CD4-positive, alpha-beta T cell (primary cell): ENCODE measurements around the gene DNAJA1. TPM values are rescaled to one million over a fixed set of nuclear protein-coding genes. Genes with fewer than 3 reads are reported as not detected.

Experiments used
- ATAC-seq: fragments of 200-7000 bp; cut with Tn5 transposase; one replicate; pipeline ENCODE4 v1.10.0; 2022; ENCODE audit warnings: mild to moderate bottlenecking; ENCODE audit not compliant: poor library complexity
- CTCF ChIA-PET: fragments of 350-600 bp; sonication (Branson Sonifier 250); formaldehyde crosslinking; loops from one replicate; lab custom pipeline; 2021; ENCODE audit warnings: antibody characterized with exemption, inconsistent platforms; lab: Charles Lee
- POLR2A ChIA-PET: fragments of 350-600 bp; sonication (Branson Sonifier 250); formaldehyde crosslinking; loops from one replicate; lab custom pipeline; 2021; ENCODE audit warnings: antibody characterized with exemption, inconsistent platforms; lab: Charles Lee
- DNase-seq, 14 experiments: peaks; one replicate each; pipeline ENCODE4 v3.0.0-alpha.2; 2013 to 2020; ENCODE audit warnings: mixed read lengths in 2 of 14
- H3K27ac ChIP-seq, 2 donors: one replicate each; pipeline versions ENCODE4 v1.5.1 to v1.7.0; 2013; ENCODE audit warnings: low read length in 2 of 2, low read depth in 1 of 2, mild to moderate bottlenecking in 1 of 2
- H3K27me3 ChIP-seq, 2 experiments: 1 replicate in 1 of 2; 2 replicates in 1 of 2; pipeline versions ENCODE4 v1.6.1 to v1.7.0; 2013; ENCODE audit warnings: low read length in 2 of 2, control low read depth in 1 of 2, mild to moderate bottlenecking in 1 of 2, moderate library complexity in 1 of 2; ENCODE audit not compliant: insufficient read depth in 2 of 2, control insufficient read depth in 1 of 2
- H3K36me3 ChIP-seq: one replicate; pipeline ENCODE4 v1.6.1; 2013; ENCODE audit warnings: low read length, control low read depth; ENCODE audit not compliant: insufficient read depth
- H3K4me1 ChIP-seq: one replicate; pipeline ENCODE4 v1.6.1; 2013; ENCODE audit warnings: low read length, control low read depth; ENCODE audit not compliant: insufficient read depth
- H3K4me3 ChIP-seq: one replicate; pipeline ENCODE4 v1.5.1; 2013; ENCODE audit warnings: mild to moderate bottlenecking, low read length, moderate library complexity
- H3K9me3 ChIP-seq, 2 experiments: 1 replicate in 1 of 2; 2 replicates in 1 of 2; pipeline versions ENCODE4 v1.6.1 to v1.7.0; 2013; ENCODE audit warnings: low read length in 2 of 2, mild to moderate bottlenecking in 2 of 2, control low read depth in 1 of 2, moderate library complexity in 1 of 2; ENCODE audit not compliant: control insufficient read depth in 1 of 2, insufficient read depth in 1 of 2
- H3K27ac Mint-ChIP-seq: one replicate; pipeline ENCODE4 v1.8.0; 2020; ENCODE audit warnings: mixed read lengths
- H3K27me3 Mint-ChIP-seq: one replicate; pipeline ENCODE4 v1.8.0; 2021; ENCODE audit warnings: mixed read lengths
- H3K36me3 Mint-ChIP-seq: one replicate; pipeline ENCODE4 v1.8.0; 2021; ENCODE audit warnings: low read depth, mixed read lengths
- H3K4me1 Mint-ChIP-seq: one replicate; pipeline ENCODE4 v1.8.0; 2021; ENCODE audit warnings: low read depth, mixed read lengths
- H3K4me3 Mint-ChIP-seq: one replicate; pipeline ENCODE4 v1.8.0; 2020; ENCODE audit warnings: mild to moderate bottlenecking, mixed read lengths
- H3K9me3 Mint-ChIP-seq: one replicate; pipeline ENCODE4 v1.8.0; 2020; ENCODE audit warnings: mixed read lengths
- intact Hi-C, 2 experiments: fragments of 100-400 bp; cut with DNase I in 1 of 2; cut with micrococcal nuclease in 1 of 2; formaldehyde crosslinking; loops; one replicate each; pipeline versions ENCODE4 v1.15.1 to v1.9.0; 2023 to 2025; cut with DNase I, micrococcal nuclease
- total RNA-seq, 174 experiments: library from RNA in 2 of 174; stranded (reverse) in 2 of 174; gene quantifications; one replicate each; pipeline ENCODE4 v1.2.3 and lab custom pipeline; 2021 to 2026
- TF ChIP-seq, protein P1 (sequence below): fragments of 200-600 bp; IDR thresholded peaks from one replicate; pipeline ENCODE4 v1.8.0; 2022; ENCODE audit warnings: antibody characterized with exemption, mild to moderate bottlenecking

Gene DNAJA1
- total RNA-seq, 2 experiments from 2014 or later, result 150 to 156 TPM

GRCh38 chr9:33013962-33014664 is 11.0 kb upstream of the DNAJA1 start:
- no peaks in the 10 kb centered on the region for H3K4me1 Mint-ChIP-seq
- no peaks in the 10 kb centered on the region for H3K27me3 ChIP-seq
- no peaks in the 10 kb centered on the region for H3K4me1 ChIP-seq
- H3K4me3 ChIP-seq, result no peak overlapping the region
- H3K36me3 Mint-ChIP-seq, result no peaks in the 10 kb centered on the region
- no peak overlapping the region for H3K4me3 Mint-ChIP-seq
- ChIA-PET POLR2A (interaction anchor here (3.4 kb wide), 1 partner anchor 11 kb away, joined by 14 read pairs; the partner anchor contains the start of gene DNAJA1), CTCF (no interaction called here)
- no peak overlapping the region for H3K27ac ChIP-seq
- intact Hi-C loops, result no loop called here
- TF ChIP-seq, protein P1, sequence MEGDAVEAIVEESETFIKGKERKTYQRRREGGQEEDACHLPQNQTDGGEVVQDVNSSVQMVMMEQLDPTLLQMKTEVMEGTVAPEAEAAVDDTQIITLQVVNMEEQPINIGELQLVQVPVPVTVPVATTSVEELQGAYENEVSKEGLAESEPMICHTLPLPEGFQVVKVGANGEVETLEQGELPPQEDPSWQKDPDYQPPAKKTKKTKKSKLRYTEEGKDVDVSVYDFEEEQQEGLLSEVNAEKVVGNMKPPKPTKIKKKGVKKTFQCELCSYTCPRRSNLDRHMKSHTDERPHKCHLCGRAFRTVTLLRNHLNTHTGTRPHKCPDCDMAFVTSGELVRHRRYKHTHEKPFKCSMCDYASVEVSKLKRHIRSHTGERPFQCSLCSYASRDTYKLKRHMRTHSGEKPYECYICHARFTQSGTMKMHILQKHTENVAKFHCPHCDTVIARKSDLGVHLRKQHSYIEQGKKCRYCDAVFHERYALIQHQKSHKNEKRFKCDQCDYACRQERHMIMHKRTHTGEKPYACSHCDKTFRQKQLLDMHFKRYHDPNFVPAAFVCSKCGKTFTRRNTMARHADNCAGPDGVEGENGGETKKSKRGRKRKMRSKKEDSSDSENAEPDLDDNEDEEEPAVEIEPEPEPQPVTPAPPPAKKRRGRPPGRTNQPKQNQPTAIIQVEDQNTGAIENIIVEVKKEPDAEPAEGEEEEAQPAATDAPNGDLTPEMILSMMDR, result no peak
- DNase-seq (no peak), ATAC-seq (no peak)
- no peaks in the 10 kb centered on the region for H3K9me3 ChIP-seq
- no peaks in the 10 kb centered on the region for H3K27me3 Mint-ChIP-seq
- H3K9me3 Mint-ChIP-seq, result no peaks in the 10 kb centered on the region
- H3K27ac Mint-ChIP-seq, result no peak overlapping the region
- no peaks in the 10 kb centered on the region for H3K36me3 ChIP-seq

DNA sequence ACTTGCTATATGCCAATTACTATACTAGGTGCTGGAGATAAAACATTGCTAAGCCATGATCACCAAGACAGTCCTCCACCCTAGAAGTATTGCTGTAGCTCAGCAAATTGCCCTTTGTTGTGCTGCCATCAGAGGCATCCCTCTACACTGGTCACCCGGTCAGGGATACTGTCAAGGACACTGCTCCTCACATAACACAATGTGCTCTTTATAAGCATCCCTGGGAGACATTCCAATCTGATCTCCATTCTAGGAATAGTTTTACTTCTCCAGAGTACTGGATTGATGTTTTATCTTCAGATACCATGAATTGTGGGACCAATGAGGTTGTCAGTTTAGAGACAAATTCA is 10.4 kb upstream of the DNAJA1 start:
- CTCF ChIA-PET, result interaction anchor here (0.5 kb wide), 1 partner anchor 9 kb away, joined by 4 read pairs; no protein-coding TSS in a partner anchor
- H3K4me1 ChIP-seq, result no peaks in the 10 kb centered on the region
- no peak overlapping the region for H3K27ac ChIP-seq
- no peaks in the 10 kb centered on the region for H3K36me3 ChIP-seq
- H3K4me1 Mint-ChIP-seq, result no peaks in the 10 kb centered on the region
- H3K27me3 ChIP-seq, result no peaks in the 10 kb centered on the region
- no peaks in the 10 kb centered on the region for H3K9me3 ChIP-seq
- POLR2A ChIA-PET, result interaction anchor here (3.4 kb wide), 1 partner anchor 10 kb away, joined by 14 read pairs; the partner anchor contains the start of gene DNAJA1
- H3K36me3 Mint-ChIP-seq, result no peaks in the 10 kb centered on the region
- intact Hi-C loops, result no loop called here
- DNase-seq, result no peak
- TF ChIP-seq, protein P1, result no peak
- H3K27me3 Mint-ChIP-seq, result no peaks in the 10 kb centered on the region
- ATAC-seq, result no peak
- H3K27ac Mint-ChIP-seq, result no peak overlapping the region
- no peak overlapping the region for H3K4me3 ChIP-seq
- no peak overlapping the region for H3K4me3 Mint-ChIP-seq
- no peaks in the 10 kb centered on the region for H3K9me3 Mint-ChIP-seq

GRCh38 chr9:33017283-33018041 is 7.6 kb upstream of the DNAJA1 start:
- no peak overlapping the region for H3K4me3 ChIP-seq
- H3K27ac ChIP-seq, result no peak overlapping the region
- no peaks in the 10 kb centered on the region for H3K9me3 ChIP-seq
- H3K27me3 ChIP-seq, result no peaks in the 10 kb centered on the region
- CTCF ChIA-PET, result no interaction called here
- no peaks in the 10 kb centered on the region for H3K9me3 Mint-ChIP-seq
- ATAC-seq (no peak), DNase-seq (no peak)
- peaks cover 7% of the 10 kb centered on the region for H3K36me3 Mint-ChIP-seq
- H3K36me3 ChIP-seq, result no peaks in the 10 kb centered on the region
- no peaks in the 10 kb centered on the region for H3K27me3 Mint-ChIP-seq
- intact Hi-C loops, result no loop called here
- H3K27ac Mint-ChIP-seq, result no peak overlapping the region
- H3K4me1 ChIP-seq, result no peaks in the 10 kb centered on the region
- POLR2A ChIA-PET, result no interaction called here
- peaks cover 5% of the 10 kb centered on the region for H3K4me1 Mint-ChIP-seq
- H3K4me3 Mint-ChIP-seq, result no peak overlapping the region
- TF ChIP-seq, protein P1, result no peak
